WTC11 (cell line): ENCODE results near the gene MIDN.

Experiments
- CTCF ChIP-seq: fragments of 200-600 bp; IDR thresholded peaks from 2 replicates; pipeline ENCODE4 v1.8.0; 2022; ENCODE audit warnings: antibody characterized with exemption
- ELF4 ChIP-seq: sonication (generic); formaldehyde crosslinking; IDR thresholded peaks from 2 replicates; pipeline ENCODE4 v1.8.1; 2022; ENCODE audit warnings: low read depth, mild to moderate bottlenecking, moderate library complexity, missing genetic modification reagents
- IRF1 ChIP-seq: sonication (generic); formaldehyde crosslinking; IDR thresholded peaks from 2 replicates; pipeline ENCODE4 v1.8.0; 2023; ENCODE audit warnings: missing genetic modification reagents
- SP1 ChIP-seq: sonication (generic); formaldehyde crosslinking; conservative IDR thresholded peaks from 2 replicates; pipeline ENCODE4 v1.8.1; 2022; ENCODE audit warnings: missing genetic modification reagents

- no peak for TF ChIP-seq IRF1 (CRISPR knock-in tag)
- TF ChIP-seq CTCF: no peak
- no peak for TF ChIP-seq SP1 (CRISPR knock-in tag)
- no peak for TF ChIP-seq ELF4 (CRISPR knock-in tag)
These were observed 20.1 kb downstream of the MIDN start for GRCh38 chr19:1268226-1269064.
